Esophagus mucosa (tissue), 1 donor: ENCODE results near the gene KRT32. TPM values are rescaled to one million over a fixed set of nuclear protein-coding genes. Genes with fewer than 3 reads are reported as not detected.

Experiments
- ATAC-seq: fragments of 200-7000 bp; cut with Tn5 transposase; one replicate; pipeline ENCODE4 v1.9.1; 2020
- total RNA-seq: library from RNA; stranded (reverse); gene quantifications from one replicate; pipeline ENCODE4 v1.2.4, GENCODE V29; 2023
- donor health status: DM: yes; HTN: yes; CAD: no.

Gene KRT32
- total RNA-seq = 0.80 TPM

DNA sequence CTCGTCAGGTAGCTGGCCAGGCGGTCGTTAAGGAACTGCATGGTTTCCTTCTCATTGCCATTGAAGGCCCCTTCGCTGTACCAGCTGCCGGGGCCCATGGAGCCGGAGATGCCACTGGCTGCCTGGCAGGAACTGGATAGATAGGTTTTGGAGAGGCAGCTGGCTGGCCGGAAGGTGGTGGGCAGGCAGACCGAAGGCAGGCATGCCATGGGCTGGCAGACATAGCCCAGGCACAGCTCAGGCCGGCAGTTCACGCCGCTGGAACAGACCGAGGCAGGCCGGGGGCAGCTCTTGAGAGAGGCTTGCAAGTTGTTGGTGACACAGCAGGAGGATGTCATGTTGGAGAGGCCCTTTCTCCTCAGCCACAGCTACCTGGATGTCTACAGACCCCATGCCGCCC lies at the start of gene KRT32:
TSS of gene KRT32 (minus strand) at position 399 of the 400 bp plus-strand sequence. CDS start at position 338, 61 bp downstream.
- ATAC-seq = no peak

DNA sequence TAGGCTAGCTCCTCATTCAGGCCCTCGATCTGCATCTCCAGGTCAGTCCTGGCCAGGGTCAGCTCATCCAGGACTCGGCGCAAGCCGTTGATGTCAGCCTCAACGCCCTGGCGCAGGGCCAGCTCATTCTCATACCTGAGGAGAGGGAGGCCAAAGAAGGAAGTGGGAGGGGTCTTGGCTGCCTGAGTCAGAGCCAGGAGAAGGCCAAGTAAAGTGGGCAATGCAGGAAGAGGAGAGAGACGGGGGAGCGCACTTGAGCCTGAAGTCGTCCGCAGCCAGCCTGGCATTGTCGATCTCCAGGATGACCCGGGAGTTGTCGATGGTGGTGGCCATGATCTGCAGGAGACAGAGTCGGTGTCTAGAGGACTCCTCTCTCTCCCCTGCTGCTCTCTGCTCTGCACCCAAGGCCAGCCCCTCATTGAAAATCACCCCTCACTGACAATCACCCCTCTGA lies 49.7 kb upstream of the KRT32 start:
- no peak for ATAC-seq

DNA sequence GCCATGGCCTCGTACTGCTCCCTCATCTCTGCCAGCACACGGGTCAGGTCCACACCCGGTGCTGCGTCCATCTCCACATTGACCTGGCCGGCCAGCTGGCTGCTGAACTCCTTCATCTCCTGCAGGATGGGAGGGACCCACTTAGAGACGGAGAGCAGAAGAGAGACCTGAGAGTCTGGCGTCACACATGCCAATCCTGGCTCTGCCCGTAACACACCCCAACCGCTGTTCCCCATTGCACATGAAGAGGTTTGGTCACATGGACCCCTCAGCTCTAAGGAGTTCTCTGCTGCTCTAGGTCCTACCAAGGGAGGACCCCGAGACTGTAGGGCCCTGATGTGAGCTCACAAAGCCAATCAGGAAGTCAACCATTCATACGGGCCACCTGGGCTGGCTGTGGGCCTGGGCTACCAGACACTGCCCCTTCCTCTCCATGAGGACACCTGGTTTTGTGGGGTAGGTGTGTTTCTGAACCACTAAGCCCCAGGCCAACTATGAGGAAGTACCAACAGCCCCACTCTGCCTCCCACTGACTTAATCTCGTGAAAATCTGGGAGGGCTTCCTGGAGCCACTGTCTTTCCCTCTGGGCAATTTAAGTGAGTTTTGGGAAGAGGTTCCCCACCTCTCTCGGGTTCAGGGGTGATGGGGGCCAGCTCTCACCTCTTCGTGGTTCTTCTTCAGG lies 49.1 kb upstream of the KRT32 start:
- no peak for ATAC-seq

DNA sequence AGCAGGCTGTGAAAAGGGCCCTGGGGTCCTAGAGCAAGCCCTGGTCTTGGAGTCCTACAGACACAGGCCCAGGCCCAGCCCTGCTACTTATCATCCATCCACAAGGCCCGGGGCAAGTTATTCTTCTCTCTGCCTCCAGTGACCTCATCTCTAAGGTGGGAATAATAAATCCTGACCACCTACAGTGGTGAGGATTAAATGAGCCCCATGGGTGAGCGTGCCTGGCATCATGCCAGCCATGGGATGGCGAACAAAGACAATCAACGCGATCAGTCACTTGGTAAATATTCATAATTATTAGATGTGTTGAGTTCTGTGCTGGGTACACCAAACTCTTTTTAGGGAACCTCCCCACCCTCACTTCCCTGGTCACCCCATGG lies 46.0 kb upstream of the KRT32 start:
- ATAC-seq = peak; percentile 30

DNA sequence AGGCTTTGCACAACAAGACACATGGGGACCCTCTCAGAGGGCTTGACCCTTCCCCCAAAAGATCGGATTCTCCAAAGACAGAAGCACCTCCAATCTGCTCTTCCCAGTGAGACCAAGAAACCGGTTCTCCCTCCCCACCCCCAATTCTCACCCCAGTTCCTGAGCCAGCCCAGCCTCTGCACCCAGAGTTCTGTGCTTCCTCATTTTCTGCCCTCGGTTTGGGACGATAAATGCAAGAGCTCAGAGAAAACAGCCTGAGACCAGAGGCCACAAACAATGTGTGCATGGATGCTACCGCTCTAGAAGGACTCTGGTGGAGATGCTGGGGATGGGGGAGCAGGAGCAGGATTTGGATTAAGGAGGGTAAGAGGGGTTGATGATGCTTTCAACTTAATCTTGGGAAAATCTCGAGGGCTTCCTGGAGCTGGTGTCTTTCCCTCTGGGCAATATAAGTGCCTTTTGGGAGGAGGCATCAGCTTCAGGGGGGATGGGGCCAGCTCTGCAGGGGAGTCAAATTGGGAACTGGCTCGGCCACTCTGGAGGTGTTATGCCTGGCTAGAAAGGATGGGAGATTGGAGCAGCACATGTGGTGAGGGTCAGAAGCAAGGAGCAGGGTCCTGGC lies 45.5 kb upstream of the KRT32 start:
- ATAC-seq = peak; percentile 16

DNA sequence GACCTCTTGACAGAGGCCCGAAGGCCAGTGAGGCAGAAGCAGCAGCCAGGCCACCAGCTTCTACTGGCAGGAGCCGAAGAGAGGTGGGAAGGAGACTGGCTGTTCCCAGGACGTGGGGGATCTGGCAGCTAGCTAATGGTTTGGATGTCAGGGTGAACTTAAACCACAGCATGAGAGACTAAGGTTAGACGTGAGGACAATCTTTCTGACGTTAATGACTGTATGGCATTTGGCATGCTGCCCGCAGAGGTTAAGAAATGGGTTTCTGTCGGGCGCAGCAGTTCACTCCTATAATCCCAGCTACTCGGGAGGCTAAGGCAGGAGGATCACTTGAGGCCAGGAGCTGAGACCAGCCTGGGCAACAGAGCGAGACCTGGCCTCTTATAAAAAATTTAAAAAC lies 44.5 kb upstream of the KRT32 start:
- no peak for ATAC-seq

DNA sequence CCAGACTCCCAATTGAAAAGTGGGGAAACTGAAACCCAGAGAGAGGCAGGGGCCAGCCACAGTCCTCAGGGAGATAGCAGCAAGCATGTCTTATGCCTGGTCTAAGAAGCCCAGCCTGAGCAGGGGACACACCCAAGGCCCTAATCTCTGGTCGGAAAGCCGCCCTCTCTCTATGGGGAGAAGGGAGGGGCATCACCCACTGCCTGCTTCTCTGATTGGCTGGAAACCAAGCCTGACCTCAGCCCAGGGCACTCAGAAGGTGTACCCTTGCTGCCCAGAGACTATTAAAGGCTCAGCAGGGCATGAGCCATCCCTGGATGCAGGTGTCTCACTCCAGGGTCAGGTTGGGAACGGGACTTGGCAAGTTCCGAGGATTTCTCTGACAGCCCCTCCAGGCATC lies 43.9 kb upstream of the KRT32 start:
- ATAC-seq = peak; percentile 66

DNA sequence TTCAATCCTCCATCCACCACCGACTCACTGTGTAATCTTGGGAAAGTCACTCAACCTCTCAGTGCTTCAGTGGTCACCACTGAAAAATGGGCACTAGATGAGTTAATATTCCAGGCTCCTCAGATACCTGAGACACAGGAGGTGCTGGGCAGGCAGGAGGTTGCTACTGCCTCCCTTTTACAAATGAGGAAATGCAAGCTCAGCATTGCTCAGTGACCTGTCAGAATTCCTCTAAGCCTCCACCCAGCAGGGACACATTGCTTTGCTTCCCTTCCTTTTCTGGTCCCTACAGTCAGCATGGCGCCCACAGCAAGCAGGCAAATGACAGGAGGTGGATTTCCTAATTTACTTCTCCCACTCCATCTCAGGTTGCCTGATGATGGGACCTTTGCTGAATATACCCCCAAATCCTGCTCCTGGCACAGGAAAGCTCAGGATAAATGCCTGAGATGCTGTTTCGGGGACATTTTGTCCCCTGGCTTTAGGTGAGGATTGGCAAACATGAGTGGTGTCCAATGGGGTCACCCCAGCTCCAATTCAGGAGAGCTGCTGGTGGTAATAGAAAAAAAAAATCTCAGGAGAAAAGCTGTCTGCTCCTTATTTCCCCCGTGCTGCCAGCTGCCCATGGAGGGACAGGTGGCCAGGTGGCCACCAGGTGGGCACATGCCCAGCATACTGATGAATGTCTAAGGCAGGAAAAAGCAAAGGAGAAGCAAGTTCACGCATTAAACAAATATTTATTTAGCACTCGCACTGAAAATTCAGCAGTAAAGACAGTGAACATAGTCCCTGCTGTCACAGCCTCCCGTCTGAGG lies 43.3 kb upstream of the KRT32 start:
- ATAC-seq = no peak

DNA sequence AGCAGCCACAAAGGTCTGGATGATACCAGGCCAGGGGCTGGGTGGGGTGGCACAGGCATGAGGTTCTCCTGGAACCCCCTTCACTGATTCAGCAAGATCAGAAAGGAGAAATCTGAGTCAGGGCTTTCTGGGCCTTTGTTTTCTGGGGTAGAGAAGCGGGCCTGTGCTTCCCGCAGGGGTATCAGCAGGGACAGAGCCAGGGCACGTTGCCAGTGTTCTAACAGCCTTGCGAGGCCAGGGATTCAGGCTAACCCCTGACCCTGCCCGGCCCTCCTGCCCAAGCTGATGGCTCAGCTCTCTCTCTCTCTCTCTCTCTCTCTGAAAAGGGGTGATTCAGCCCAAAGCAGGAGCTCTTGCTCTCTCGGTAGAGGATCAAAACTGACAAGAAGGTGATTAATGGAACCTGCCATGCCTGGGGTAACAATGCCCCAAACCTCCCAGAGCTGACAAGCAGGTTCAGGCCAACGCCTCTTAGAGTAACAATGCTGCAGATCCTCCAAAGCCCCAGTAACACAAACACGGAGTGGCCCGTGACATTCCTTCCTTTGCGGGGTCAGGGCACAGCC lies 40.2 kb upstream of the KRT32 start:
- peak; percentile 45 for ATAC-seq

DNA sequence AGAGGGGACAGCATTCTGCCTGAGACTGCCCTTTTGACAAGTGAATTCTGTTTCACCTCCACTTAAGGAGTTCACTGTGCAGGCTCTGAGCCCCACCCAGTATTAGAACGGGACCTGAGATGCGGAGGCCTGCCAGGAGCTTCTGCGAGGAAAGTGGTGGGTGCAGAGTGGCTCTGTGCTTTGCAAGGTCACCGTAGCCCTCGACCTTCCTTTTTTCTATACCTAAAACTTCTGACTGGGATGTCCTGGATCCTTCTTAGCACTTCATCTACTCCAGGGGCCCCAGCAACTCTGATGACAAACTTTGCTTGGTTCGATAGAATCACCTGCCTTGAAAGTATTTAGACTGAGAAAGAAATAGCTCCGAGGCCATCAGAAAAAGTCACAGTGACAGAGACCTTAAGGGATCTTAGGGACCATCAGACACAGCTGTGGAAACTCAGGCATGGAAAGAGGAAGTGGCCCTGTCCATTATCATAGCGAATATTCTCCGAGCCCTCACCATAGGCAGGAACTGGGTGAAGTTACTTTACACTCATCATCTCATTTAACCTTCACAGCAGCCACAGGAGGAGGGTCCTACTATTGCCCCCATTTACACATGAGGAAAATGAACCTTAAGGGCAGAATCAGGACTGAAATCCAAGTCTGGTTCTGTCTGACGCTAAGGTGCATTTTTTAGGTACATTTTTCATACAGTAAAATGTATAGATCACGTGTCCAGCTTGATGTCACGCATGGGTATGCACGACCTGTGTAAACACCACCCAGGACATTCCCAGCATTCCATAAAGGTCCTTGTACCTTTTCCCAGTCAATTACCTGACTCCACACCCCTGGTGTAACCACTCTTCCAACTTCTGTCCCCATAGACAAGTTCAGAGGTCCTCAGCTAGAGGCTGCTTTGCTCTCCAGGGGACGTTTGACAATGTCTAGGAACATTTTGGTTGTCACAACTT lies 38.9 kb upstream of the KRT32 start:
- ATAC-seq = peak; percentile 13

DNA sequence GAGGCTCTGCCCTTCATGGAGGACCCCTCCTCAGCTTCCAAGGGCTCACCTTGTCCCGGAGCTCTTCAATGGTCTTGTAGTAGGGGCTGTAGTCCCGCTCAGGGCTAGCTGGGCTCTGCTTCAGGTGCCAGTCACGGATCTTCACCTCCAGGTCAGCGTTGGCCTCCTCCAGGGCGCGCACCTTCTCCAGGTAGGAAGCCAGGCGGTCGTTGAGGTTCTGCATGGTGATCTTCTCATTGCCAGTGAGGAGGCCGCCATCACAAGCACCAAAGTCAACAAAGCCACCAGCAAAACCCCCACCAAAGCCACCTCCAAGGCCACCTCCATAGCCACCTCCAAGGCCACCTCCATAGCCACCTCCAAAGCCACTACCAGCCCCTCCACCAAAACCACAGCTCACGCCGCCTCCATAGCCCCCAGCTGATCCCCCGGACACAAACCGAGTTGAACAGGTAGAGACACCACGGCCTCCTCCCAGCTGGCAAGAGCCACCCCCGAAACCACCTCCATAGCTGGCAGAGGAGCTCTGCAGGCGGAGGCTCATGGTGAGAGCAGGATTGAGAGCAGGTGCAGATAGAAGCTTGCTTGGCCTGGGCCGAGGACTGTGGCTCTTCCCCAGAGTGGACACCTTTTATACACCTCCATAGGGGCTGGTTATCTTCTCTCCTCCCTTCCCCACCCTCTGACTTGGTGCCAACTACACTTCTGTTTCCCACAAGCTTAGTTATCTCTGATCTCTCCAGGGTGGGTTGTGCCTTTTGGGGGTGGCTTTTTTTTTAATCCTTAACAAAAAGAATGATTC lies 38.0 kb upstream of the KRT32 start, which contains the start of gene KRT13:
TSS of gene KRT13 (minus strand) at position 606 of the 802 bp plus-strand sequence. CDS start at position 544, 62 bp downstream.
- peak; percentile 20 for ATAC-seq

DNA sequence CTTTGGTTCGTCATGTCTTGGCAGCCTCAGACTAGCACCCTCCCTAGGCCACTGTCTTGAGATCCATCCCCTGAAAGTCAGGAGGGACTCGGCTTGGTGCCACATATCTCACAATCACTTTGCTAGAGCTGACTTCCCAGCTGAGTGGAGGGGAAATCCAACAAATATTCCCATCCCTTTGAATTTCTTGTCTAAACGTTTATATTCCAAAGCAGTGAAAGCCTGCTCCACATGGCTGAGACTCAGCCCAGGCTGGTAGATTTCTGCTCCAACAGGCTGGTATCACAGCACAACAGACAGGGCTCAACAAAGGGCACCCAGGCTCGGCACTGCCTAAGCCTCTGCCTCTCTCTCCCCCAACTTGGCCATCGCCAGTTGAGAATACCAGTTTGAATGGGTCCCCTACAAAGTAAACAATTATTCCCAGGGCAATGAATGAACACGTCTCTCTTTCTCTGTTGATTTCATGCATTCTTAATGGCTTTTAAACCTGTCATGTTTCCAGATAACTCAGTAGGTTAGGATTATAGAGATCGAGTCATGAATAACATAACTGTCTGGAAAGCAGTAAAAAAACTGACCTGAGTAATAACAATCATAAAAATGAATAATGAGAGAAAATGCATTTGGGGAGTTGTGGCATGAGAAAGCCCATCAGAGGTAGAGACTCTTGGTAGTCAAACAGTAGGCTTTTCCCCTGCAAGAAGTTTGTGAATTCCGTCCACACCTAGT lies 37.2 kb upstream of the KRT32 start:
- no peak for ATAC-seq

DNA sequence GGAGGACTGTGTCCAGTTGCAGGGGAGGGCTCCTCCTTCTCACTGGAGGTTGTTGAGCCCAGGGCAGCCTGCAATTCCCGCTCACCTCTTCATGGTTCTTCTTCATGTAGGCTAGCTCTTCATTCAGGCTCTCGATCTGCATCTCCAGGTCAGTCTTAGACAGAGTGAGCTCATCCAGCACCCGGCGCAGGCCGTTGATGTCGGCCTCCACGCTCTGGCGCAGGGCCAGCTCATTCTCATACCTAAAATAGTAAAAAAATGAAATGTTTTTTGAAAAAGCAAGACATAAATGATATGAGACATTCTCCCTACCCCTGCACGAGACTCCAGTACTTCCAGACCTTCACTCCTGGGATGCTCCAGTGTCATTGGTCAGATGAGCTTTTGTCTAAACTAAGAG lies 36.0 kb upstream of the KRT32 start:
- no peak for ATAC-seq

DNA sequence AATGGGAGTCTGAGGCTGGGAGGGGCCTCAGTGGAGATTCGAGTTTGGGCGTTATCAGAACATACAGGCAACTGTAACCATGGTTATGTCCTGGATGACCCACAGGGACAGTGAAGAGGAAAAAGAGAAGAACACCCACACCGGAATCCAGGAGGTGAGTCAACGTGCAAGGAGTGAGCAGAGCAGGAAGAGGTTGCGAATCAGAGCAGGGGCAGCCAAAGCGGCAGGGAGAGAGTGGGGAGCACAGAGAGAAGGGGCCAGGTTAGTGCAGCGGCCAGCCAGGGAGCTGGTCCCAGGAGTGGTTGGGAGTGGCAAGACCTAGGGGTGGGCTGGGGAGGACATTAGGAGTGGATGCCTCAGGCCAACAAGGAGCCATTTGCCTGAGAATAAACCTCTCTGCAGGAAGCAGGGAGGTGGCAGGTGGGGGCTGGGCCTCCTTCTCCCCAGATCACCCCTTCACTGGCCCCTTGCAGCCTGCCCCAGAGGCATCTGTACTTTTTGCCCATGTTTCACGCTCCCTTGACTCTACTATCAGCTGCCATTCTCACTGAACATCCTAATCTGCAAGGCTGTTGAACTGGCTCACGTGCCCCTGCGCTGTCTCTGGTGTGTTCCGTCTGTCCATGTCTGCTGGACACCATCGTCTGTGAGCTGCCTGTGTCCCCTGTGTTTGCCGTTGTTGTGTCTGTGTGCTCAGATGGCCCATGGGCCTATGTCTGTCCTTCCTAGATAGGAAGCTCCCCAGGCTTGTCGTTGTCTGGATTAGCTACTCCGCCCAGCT lies 33.1 kb upstream of the KRT32 start:
- peak; percentile 10 for ATAC-seq

DNA sequence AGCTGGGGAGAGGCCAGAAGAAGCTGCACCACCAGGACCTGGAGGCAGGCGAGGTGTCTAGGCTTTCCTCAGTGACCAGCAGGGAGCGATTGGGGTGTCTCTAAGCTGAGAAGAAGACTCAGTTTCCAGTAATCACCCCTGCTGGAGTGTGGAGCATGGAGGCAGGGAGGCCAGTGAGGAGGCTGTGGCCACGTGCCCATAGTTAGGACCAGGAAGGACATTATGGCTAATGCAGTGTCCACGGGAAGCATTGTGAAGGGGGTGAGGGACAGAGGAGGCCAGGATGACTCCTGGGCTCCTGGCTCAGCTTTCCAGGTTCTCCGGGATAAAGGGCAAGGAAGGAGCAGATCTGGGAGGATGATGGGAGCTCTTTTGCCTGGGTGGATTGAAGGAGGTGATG lies 32.5 kb upstream of the KRT32 start:
- peak; percentile 1 for ATAC-seq

DNA sequence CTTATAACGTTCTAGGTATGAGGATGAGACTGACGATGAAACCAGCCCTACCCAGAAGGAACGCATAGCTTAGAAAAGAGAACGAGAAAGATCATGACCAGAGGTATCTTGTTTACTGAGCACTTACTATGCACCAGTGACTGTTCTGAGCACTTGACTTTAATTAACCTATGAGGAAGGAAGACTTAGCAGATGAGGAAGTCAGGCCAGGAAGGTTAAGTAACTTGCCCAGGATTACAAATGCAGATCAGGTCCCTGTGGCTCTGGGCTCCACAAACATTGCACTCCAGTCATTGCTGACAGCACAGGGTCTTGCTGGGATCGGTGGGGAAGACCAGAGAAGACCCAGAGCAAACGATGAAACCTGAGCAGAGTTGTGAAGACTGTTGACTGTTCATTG lies 31.1 kb upstream of the KRT32 start:
- ATAC-seq = no peak

DNA sequence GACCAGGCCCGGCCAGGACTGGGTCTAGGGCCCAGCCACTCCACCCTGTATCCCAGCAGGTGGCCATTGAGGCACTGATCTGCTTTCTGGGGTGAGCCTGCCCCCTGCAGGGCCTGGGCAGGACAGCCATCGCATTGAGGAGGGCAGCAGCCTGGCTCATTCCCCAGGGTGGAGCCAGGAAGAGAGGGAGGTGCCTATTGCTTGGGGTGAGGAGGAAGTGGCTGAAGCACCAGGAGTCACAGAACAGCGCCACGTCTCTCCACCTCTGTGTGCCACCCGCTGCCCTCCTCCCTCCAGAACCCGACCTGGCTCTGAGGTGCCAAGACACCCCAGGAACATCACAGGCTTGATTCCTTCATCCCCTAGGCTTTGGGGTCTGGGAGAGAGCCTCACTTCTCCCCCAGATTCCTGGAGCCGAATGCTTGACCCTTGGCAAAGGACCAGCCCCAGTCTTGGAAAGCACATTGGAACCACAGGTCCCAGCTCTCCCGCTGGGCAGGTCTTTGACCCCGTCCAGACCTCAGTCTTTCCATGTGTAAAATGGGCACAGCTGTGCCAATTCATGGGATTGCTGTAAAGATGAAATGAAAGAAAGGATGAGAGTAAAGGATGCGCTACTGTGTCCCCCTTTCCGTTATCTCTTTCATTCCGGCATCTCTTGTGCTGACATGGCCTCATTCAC lies 29.8 kb upstream of the KRT32 start:
- peak; percentile 18 for ATAC-seq

DNA sequence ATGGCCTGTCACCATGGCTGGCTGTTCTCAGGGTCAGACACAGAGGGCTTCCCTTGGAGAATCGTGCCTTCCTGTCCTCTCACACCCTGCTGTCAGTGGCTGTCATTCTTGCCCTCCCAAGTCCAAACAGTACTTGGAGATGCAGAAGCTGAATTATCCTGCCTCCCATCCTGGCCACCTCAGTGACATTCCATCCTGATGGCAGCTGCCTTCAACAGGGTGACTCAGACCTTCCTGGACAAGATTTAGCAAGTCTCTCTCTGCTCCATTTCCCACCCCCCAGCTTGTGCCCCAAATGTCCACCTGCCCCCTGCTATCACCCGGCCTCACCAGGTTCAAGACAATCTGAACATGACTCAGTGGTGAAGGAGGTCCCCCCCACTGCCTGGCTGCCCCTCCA lies 27.3 kb upstream of the KRT32 start:
- ATAC-seq = peak; percentile 1

DNA sequence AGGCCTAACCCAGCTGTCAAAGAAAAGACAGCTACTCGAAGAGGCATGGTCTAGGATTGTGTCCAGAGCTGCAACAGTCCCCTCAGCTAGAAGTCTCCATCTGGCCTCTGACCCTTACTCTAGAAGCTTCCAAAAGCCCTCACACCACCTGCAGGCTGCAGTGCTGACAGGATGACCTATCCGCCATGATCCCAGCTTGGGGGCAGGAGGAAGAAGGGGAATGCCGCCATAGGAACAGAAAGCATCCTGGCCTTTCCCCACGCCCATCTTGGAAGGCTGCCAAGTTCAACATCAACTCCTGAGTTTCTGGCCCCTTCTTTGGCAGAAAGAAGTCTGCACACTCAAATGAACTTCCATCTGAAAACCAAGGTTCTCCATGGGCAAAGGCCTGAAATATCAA lies 25.6 kb upstream of the KRT32 start:
- no peak for ATAC-seq
